GM12878 (cell line): Measurements from ENCODE around the gene SLCO6A1.

Experiments used
- ATF7 ChIP-seq: fragments of 450-650 bp; IDR thresholded peaks from 2 replicates; pipeline ENCODE4 v1.6.1; 2016; ENCODE audit warnings: low read depth, mild to moderate bottlenecking
- BCLAF1 ChIP-seq: fragments of 450-650 bp; IDR thresholded peaks from 2 replicates; pipeline ENCODE4 v1.6.1; 2017; ENCODE audit warnings: antibody characterized with exemption, mild to moderate bottlenecking, moderate library complexity
- EP300 ChIP-seq, 2 experiments: fragments of 150-350 bp in 1 of 2; IDR thresholded peaks; 2 replicates each; pipeline ENCODE4 v1.6.1; 2011 to 2012; ENCODE audit warnings: low read depth in 2 of 2, low read length in 2 of 2, borderline replicate concordance in 1 of 2, improper control_type of control experiment in 1 of 2, inconsistent platforms in 1 of 2; ENCODE audit not compliant: control insufficient read depth in 1 of 2
- NRF1 ChIP-seq: conservative IDR thresholded peaks from 2 replicates; pipeline ENCODE4 v1.6.1; 2011; ENCODE audit warnings: mild to moderate bottlenecking, low read depth, low read length, improper control_type of control experiment
- PBX3 ChIP-seq: IDR thresholded peaks from 2 replicates; pipeline ENCODE4 v1.6.1; 2011; ENCODE audit warnings: mild to moderate bottlenecking, low read depth, low read length, moderate library complexity; ENCODE audit not compliant: insufficient replicate concordance
- POLR2A ChIP-seq: IDR thresholded peaks from 2 replicates; pipeline ENCODE4 v1.6.1; 2011; ENCODE audit warnings: low read depth, mild to moderate bottlenecking, low read length
- RELA ChIP-seq: fragments of 450-650 bp; IDR thresholded peaks from 2 replicates; pipeline ENCODE4 v1.8.0; 2014; ENCODE audit warnings: borderline replicate concordance; ENCODE audit not compliant: partially characterized antibody
- TAF1 ChIP-seq: IDR thresholded peaks from 2 replicates; pipeline ENCODE4 v1.6.1; 2011; ENCODE audit warnings: mild to moderate bottlenecking, low read depth, low read length, borderline replicate concordance
- USF2 ChIP-seq: IDR thresholded peaks from 2 replicates; pipeline ENCODE4 v1.6.1; 2011; ENCODE audit warnings: low read depth, low read length, improper control_type of control experiment, borderline replicate concordance

- TF ChIP-seq EP300 (IDR thresholded peaks at IDR 0.05; ENCODE audit: borderline replicate concordance in 1 of 2, control insufficient read depth in 1 of 2, low read depth in 2 of 2, low read length in 2 of 2) (no peak), BCLAF1 (no peak), USF2 (no peak), PBX3 (no peak), ATF7 (no peak), TAF1 (no peak), NRF1 (no peak), POLR2A (no peak), RELA (no peak)
Measured at GRCh38 chr5:102536323-102536928, 37.6 kb upstream of the SLCO6A1 start.
